Measurements from ENCODE around the gene ZNF224. TPM values are rescaled to one million over a fixed set of nuclear protein-coding genes. Genes with fewer than 3 reads are reported as not detected.

Gene ZNF224
- 7.4 and 8.3 TPM in 2 replicates for total RNA-seq

DNA sequence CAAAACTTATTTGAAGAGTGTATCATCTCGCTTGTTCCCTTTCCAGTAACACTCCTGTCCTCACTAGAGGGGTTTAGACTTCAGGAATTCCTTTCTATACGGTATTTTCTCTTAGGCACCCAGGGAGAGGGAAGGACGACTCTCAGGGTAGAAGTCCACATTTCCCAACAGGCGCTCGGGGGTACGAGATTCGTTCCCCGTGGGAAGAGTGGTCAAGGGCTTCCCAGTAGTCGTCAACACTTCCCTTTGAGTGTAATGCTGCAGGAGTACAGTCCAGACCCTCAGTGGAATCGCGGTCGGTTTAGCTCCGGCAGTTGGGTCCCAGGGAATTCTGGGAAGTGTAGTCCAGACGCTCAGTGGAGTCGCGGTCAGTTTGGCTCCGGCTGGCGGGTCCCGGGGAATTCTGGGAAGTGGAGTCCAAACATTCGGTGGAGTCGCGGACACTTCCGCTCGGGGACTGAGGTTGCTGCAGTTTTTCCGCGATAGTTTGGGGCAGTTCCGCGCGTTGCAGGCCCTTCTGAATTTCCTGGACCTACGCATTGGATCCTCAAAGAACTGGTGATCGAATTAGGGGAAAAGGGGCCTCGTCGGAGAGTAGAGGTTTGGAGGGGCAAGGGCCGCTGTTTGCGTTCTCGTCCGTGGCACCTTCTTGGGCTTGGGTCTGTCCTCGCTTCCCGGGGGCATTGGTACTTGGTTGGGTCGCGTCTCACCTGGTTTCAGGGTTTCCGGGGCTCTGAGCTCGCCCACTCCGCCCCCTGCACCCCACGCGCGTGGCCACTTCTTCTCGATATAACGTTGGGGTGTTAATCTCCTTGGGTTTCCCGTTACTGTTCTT lies at the start of gene ZNF224:
ZNF224 (plus strand) TSS at position 431 of the 835 bp plus-strand sequence. CDS start 3,513 bp downstream, outside the sequence.

DNA sequence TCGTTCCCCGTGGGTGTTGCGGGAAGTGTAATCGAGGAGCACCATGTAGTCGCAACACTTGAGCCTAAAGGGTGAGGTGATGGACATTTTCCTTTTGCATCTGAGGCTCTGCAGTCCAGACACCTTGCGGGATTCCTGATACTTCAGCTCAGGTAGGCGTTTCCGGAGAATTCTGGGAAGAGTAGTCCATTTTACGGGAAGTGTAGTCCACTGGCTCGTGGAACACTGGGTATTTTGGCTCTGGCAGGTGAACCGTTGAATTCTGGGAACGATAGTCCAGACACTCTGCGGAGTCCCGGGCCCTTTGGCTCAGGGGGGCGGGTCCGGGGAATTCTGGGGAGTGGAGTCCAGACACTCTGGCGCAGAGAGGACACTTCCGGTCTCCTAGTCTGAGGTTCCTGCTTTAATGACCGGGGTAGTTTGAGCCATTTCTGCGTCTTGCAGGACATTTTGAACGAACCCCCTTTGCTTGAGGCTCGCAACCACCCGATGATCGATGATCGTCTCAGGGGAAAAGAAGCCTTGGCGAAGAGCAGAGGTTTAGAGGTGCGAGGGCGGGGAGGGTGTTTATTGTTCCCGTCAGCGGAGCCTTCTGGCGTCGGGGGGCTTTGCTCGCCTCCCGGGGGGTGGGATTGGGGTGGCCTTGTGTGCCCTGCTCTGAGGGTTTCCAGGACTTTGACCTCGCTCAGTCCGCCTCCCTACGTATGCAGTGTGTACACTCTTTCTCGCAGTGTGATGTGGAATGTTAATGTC lies 42.3 kb upstream of the ZNF224 start, which contains the start of gene ZNF223:
ZNF223 (plus strand) TSS at position 387 of the 753 bp plus-strand sequence. CDS start 3,141 bp downstream, outside the sequence.

GRCh38 chr19:44071824-44072542 lies 22.2 kb upstream of the ZNF224 start, which contains the start of gene ZNF284:
Gene ZNF284 (plus strand): TSS chr19:44072159. CDS start chr19:44076390, 4,231 bp downstream.

DNA sequence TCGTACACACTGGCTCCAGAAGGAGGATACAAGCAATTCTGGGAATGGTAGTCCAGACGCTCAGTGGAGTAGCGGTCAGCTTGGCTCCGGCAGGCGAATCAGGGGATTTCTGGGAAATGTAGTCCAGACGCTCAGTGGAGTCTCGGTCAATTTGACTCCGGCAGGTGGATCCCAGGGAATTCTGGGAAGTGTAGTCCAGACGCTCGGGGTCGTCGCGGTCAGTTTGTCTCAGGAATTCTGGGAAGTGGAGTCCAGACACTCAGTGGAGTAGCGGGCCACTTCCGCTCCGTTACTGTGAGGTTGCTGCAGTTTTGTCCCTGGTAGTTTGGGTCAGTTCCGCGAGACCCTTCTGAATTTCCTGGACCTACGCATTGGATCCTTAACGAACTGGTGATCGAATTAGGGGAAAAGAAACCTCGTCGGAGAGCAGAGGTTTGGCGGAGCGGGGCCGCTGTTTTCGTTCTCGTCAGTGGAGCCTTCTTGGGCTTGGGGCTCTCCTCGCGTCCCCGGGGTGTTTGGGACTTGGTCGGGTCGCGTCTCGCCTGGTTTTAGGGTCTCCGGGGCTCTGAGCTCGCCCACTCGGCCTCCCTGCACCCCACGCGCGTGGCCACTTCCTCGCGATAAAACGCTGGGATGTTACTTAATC lies 19.1 kb downstream of the ZNF224 start, which contains the start of gene ZNF225:
ZNF225 (plus strand) TSS at position 262 of the 646 bp plus-strand sequence. CDS start 2,429 bp downstream, outside the sequence.

GRCh38 chr19:44141191-44142058 lies 47.3 kb downstream of the ZNF224 start, which contains the start of gene ZNF234:
Gene ZNF234 (plus strand): TSS chr19:44141554. CDS start chr19:44144633, 3,079 bp downstream.

Other genes with a start within 250 kb of the ZNF224 start
- 1.3 and 3.4 TPM in 2 replicates for gene ZNF404, start 210.4 kb upstream of the ZNF224 start, total RNA-seq
- 4.3 and 6.8 TPM in 2 replicates for gene ZNF45, start 159.1 kb upstream of the ZNF224 start, total RNA-seq
- 2.4 and 3.3 TPM in 2 replicates for gene ZNF221, start 143.1 kb upstream of the ZNF224 start, total RNA-seq
- 2.6 and 6.1 TPM in 2 replicates for gene ZNF155, start 110.2 kb upstream of the ZNF224 start, total RNA-seq
- 0.94 and 1.4 TPM in 2 replicates for gene ZNF230, start 91.4 kb upstream of the ZNF224 start, total RNA-seq
- gene ZNF222, start 69.0 kb upstream of the ZNF224 start, total RNA-seq = 1.4 and 1.8 TPM in 2 replicates
- gene ZNF223, start 42.3 kb upstream of the ZNF224 start, total RNA-seq = 2.3 and 2.5 TPM in 2 replicates
- gene ZNF284, start 22.2 kb upstream of the ZNF224 start, total RNA-seq = 0.73 and 0.98 TPM in 2 replicates
- gene ZNF225, start 19.0 kb downstream of the ZNF224 start, total RNA-seq = 1.1 and 1.9 TPM in 2 replicates
- gene ZNF234, start 47.2 kb downstream of the ZNF224 start, total RNA-seq = 5.2 and 5.5 TPM in 2 replicates
- 7.9 and 15.5 TPM in 2 replicates for gene ZNF226, start 70.7 kb downstream of the ZNF224 start, total RNA-seq
- gene ZNF227, start 118.2 kb downstream of the ZNF224 start, total RNA-seq = 3.1 and 5.6 TPM in 2 replicates
- gene ZNF233, start 165.5 kb downstream of the ZNF224 start, total RNA-seq = 0.13 and 1.0 TPM in 2 replicates
- 0.47 and 0.69 TPM in 2 replicates for gene ZNF235, start 210.7 kb downstream of the ZNF224 start, total RNA-seq